DND-41 (cell line): ENCODE measurements around the gene CCDC159.

Experiments
- ATAC-seq: fragments of 200-7000 bp; cut with Tn5 transposase; 3 replicates; pipeline ENCODE4 v1.9.1; 2021; ENCODE audit warnings: low read depth; ENCODE audit not compliant: insufficient read depth
- DNase-seq: peaks from one replicate; pipeline ENCODE4 v3.0.0-alpha.2; 2020
- H2AFZ ChIP-seq: 2 replicates; pipeline ENCODE4 v1.6.0; 2012; ENCODE audit warnings: low read depth, low read length
- H3K27ac ChIP-seq: 2 replicates; pipeline ENCODE4 v1.5.1; 2012; ENCODE audit warnings: low read length, inconsistent platforms
- H3K27me3 ChIP-seq: fragments of 200-600 bp; sonication (generic); 2 replicates; pipeline ENCODE4 v1.6.0; 2012; ENCODE audit warnings: low read length, mild to moderate bottlenecking, inconsistent platforms; ENCODE audit not compliant: insufficient read depth, poor library complexity
- H3K36me3 ChIP-seq: 2 replicates; pipeline ENCODE4 v1.5.1; 2012; ENCODE audit warnings: low read length, inconsistent platforms; ENCODE audit not compliant: insufficient read depth
- H3K4me1 ChIP-seq: 2 replicates; pipeline ENCODE4 v1.5.1; 2012; ENCODE audit warnings: mild to moderate bottlenecking, low read length; ENCODE audit not compliant: insufficient read depth
- H3K4me2 ChIP-seq: 2 replicates; pipeline ENCODE4 v1.6.0; 2012; ENCODE audit warnings: mild to moderate bottlenecking, moderate library complexity, low read length, inconsistent platforms; ENCODE audit not compliant: insufficient read depth
- H3K4me3 ChIP-seq, 2 experiments: fragments of 200-600 bp in 1 of 2; shearing (Covaris generic) in 1 of 2; 2 replicates each; pipeline ENCODE4 v1.5.1; 2012 to 2016; ENCODE audit warnings: inconsistent platforms in 2 of 2, low read length in 2 of 2, mild to moderate bottlenecking in 2 of 2, low read depth in 1 of 2, moderate library complexity in 1 of 2
- H3K79me2 ChIP-seq: 2 replicates; pipeline ENCODE4 v1.6.0; 2012; ENCODE audit warnings: low read length, inconsistent platforms; ENCODE audit not compliant: insufficient read depth
- H3K9ac ChIP-seq: 2 replicates; pipeline ENCODE4 v1.6.0; 2012; ENCODE audit warnings: low read depth, mild to moderate bottlenecking, inconsistent platforms, low read length, moderate library complexity
- H3K9me3 ChIP-seq: 2 replicates; pipeline ENCODE4 v1.5.1; 2012; ENCODE audit warnings: low read length, moderate library complexity, mild to moderate bottlenecking, inconsistent platforms; ENCODE audit not compliant: insufficient read depth, severe bottlenecking
- H4K20me1 ChIP-seq: 2 replicates; pipeline ENCODE4 v1.6.0; 2012; ENCODE audit warnings: low read length; ENCODE audit not compliant: insufficient read depth
- CTCF ChIP-seq: IDR thresholded peaks from 2 replicates; pipeline ENCODE4 v1.5.1; 2012; ENCODE audit warnings: borderline replicate concordance, low read length, moderate library complexity, mild to moderate bottlenecking; ENCODE audit not compliant: poor library complexity, severe bottlenecking; ENCODE audit errors: extremely low read depth
- EZH2 ChIP-seq: IDR thresholded peaks from 3 replicates; pipeline ENCODE4 v1.6.1; 2012; ENCODE audit warnings: borderline replicate concordance, low read depth, mild to moderate bottlenecking, moderate library complexity, low read length, inconsistent platforms; ENCODE audit not compliant: severe bottlenecking

The CCDC159 gene

GRCh38 chr19:11361037-11361770 is 14.9 kb downstream of the CCDC159 start:
- Histone ChIP-seq H2AFZ (no peak overlapping the region), H4K20me1 (peaks cover 3% of the 10 kb centered on the region; the same call in 1 of the 2 replicates), H3K4me1 (peaks cover under 1% of the 10 kb centered on the region; the same call in 1 of the 2 replicates), H3K9ac (no peak overlapping the region), H3K36me3 (peaks cover 4% of the 10 kb centered on the region), H3K79me2 (no peaks in the 10 kb centered on the region), H3K4me2 (no peak overlapping the region), H3K4me3 (no peak overlapping the region), H3K9me3 (no peaks in the 10 kb centered on the region), H3K27ac (no peak overlapping the region), H3K27me3 (no peaks in the 10 kb centered on the region)
- DNase-seq (no peak), ATAC-seq (no peak)
- TF ChIP-seq CTCF (no peak), EZH2 (no peak)

GRCh38 chr19:11361771-11362731 is 15.7 kb downstream of the CCDC159 start:
- H3K4me1 ChIP-seq: no peaks in the 10 kb centered on the region
- H3K4me2 ChIP-seq: no peak overlapping the region
- H3K9ac ChIP-seq: no peak overlapping the region
- H3K27me3 ChIP-seq: no peaks in the 10 kb centered on the region
- H3K9me3 ChIP-seq: no peaks in the 10 kb centered on the region
- H3K4me3 ChIP-seq: no peak overlapping the region
- no peak overlapping the region for H3K27ac ChIP-seq
- DNase-seq (no peak), ATAC-seq (no peak)
- peaks cover 4% of the 10 kb centered on the region for H3K36me3 ChIP-seq
- TF ChIP-seq CTCF: no peak
- TF ChIP-seq EZH2: no peak
- H2AFZ ChIP-seq: no peak overlapping the region
- no peaks in the 10 kb centered on the region; the same call in 1 of the 2 replicates for H4K20me1 ChIP-seq
- no peaks in the 10 kb centered on the region for H3K79me2 ChIP-seq

- no peaks in the 10 kb centered on the region; the same call in 1 of the 2 replicates for H4K20me1 ChIP-seq
These were observed 17.6 kb downstream of the CCDC159 start for GRCh38 chr19:11363881-11364280.

More at GRCh38 chr19:11363881-11364280, 17.6 kb downstream of the CCDC159 start:
- H3K27ac ChIP-seq: no peak overlapping the region
- no peaks in the 10 kb centered on the region for H3K9me3 ChIP-seq
- no peaks in the 10 kb centered on the region for H3K27me3 ChIP-seq
- H3K79me2 ChIP-seq: no peaks in the 10 kb centered on the region
- H3K4me1 ChIP-seq: no peaks in the 10 kb centered on the region
- TF ChIP-seq CTCF (no peak), EZH2 (no peak)
- H3K36me3 ChIP-seq: peaks cover 6% of the 10 kb centered on the region
- no peak for DNase-seq
- no peak overlapping the region for H3K4me2 ChIP-seq
- no peak overlapping the region for H2AFZ ChIP-seq
- H3K9ac ChIP-seq: no peak overlapping the region
- no peak overlapping the region for H3K4me3 ChIP-seq
- ATAC-seq: no peak
